Thymus (tissue), 11 donors: ENCODE measurements around the gene DBH. TPM values are rescaled to one million over a fixed set of nuclear protein-coding genes. Genes with fewer than 3 reads are reported as not detected.
"Not testable (repeated sequence)": the region's sequence is repeated elsewhere in the genome, so short reads cannot be mapped to it uniquely, and the experiment has no call there.

Experiments
- DNase-seq, 9 donors: peaks; one replicate each; pipeline ENCODE4 v3.0.0-alpha.2; 2013; ENCODE audit warnings: low spot score in 9 of 9, low read depth in 6 of 9, missing footprints in 1 of 9
- H3K27ac ChIP-seq, 2 donors: one replicate each; pipeline ENCODE4 v1.5.1; 2013; ENCODE audit warnings: control low read depth in 1 of 2, low read depth in 1 of 2, low read length in 1 of 2, mild to moderate bottlenecking in 1 of 2, moderate library complexity in 1 of 2
- H3K27me3 ChIP-seq, 2 donors: one replicate each; pipeline ENCODE4 v1.5.1; 2013; ENCODE audit warnings: low read length in 1 of 2; ENCODE audit not compliant: control insufficient read depth in 2 of 2, insufficient read depth in 1 of 2
- H3K36me3 ChIP-seq, 2 donors: one replicate each; pipeline ENCODE4 v1.5.1; 2013; ENCODE audit warnings: low read length in 1 of 2, mild to moderate bottlenecking in 1 of 2, moderate library complexity in 1 of 2; ENCODE audit not compliant: control insufficient read depth in 2 of 2, insufficient read depth in 2 of 2
- H3K4me1 ChIP-seq, 2 donors: one replicate each; pipeline ENCODE4 v1.5.1; 2013; ENCODE audit warnings: low read length in 2 of 2; ENCODE audit not compliant: control insufficient read depth in 2 of 2, insufficient read depth in 2 of 2
- H3K4me3 ChIP-seq, 2 donors: one replicate each; pipeline ENCODE4 v1.5.1; 2013; ENCODE audit warnings: low read length in 2 of 2, control low read depth in 1 of 2, mild to moderate bottlenecking in 1 of 2
- H3K9me3 ChIP-seq, 2 donors: one replicate each; pipeline ENCODE4 v1.5.1; 2013; ENCODE audit warnings: low read length in 1 of 2, mild to moderate bottlenecking in 1 of 2; ENCODE audit not compliant: control insufficient read depth in 2 of 2, insufficient read depth in 1 of 2
- WGBS: extraction: QIAGEN DNeasy Blood & Tissue Kit; methylation state at CpG from one replicate; pipeline ENCODE4 v1.1.7; 2013; 5-methylcytosine and 5-hydroxymethylcytosine counted together
- polyA plus RNA-seq: library from polyadenylated mRNA; stranded (reverse); fragments of 200-250 nt; gene quantifications from one replicate; pipeline ENCODE4 v1.2.3, GENCODE V29; 2013
- total RNA-seq: library from RNA; stranded (reverse); fragments of 120-200 nt; gene quantifications from one replicate; pipeline ENCODE4 v1.2.4, GENCODE V29; 2013
- donor health status: healthy.

The DBH gene
- total and polyA plus RNA-seq, 2 donors, result 0.25 to 0.28 TPM

DNA sequence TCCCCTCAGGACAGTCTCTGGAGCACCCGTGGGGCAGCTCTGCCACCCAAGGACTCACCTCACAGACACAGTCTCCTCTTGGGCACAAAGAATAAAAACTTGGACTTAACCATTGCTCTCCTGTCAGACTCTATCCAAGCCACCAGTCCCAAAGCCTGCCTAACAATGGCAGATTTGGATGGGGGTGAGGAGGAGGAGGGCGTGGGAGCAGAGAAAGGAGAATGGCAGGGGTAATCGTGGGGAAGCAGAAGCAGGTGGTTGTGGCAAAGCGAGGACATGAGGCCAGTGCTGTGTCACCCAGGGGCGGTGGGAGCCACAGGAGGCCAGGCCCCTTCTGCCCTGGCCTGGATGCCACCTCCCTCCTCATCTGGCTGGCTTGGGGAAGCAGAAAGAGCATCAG, 21.5 kb upstream of the DBH start:
- no peak for DNase-seq
- Histone ChIP-seq H3K27ac (no peak overlapping the region), H3K4me1 (peaks cover 2 to 5% of the 10 kb centered on the region in 2 donors), H3K4me3 (no peak overlapping the region), H3K9me3 (no peaks in the 10 kb centered on the region), H3K36me3 (no peaks in the 10 kb centered on the region), H3K27me3 (peaks cover 22 to 84% of the 10 kb centered on the region in 2 donors)
- WGBS, result 59% methylated on average over 5 of the region's 5 CpGs

GRCh38 chr9:133615186-133615585, 21.0 kb upstream of the DBH start:
- Histone ChIP-seq H3K36me3 (no peaks in the 10 kb centered on the region), H3K4me3 (no peak overlapping the region)
- no peak for DNase-seq

DNA sequence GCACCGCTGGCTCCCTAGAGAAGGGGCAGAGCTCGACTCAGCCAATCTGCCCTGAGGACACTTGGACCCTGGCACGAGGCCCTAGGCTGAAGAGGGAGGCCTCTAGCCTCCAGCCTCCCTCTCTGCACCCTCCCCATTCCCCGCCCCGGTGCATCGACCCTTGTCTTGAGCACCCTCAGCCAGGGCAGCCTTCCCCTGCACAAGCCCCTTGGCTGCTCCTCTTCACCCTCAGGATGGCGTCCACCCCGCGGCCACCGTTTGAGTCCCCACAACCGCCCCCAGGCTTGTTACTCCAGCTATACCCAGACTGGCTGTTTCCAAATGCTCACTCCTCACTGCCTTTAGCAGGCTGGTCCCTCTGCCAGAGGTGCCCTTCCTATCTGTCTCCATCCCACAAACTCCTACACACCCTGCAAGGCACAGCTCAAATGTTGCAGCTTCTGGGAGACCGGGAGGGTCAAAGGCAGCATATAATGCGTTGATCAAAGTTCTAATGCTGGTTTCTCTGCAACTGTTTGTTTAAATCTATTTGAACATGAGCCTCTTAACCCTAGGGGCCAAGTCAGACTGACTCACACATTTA, 20.5 kb upstream of the DBH start:
- Histone ChIP-seq H3K9me3 (no peaks in the 10 kb centered on the region), H3K4me1 (peaks cover 7 to 13% of the 10 kb centered on the region in 2 donors), H3K27ac (no peak overlapping the region), H3K27me3 (peaks cover 15 to 74% of the 10 kb centered on the region in 2 donors), H3K36me3 (no peaks in the 10 kb centered on the region), H3K4me3 (no peak overlapping the region)
- WGBS, result 90% methylated on average over 13 of the region's 13 CpGs
- no peak for DNase-seq

More at GRCh38 chr9:133615186-133615585, 21.0 kb upstream of the DBH start:
- 54% methylated on average over 16 of the region's 16 CpGs for WGBS
- Histone ChIP-seq H3K27me3 (peaks cover 18 to 79% of the 10 kb centered on the region in 2 donors), H3K4me1 (peaks cover 6 to 10% of the 10 kb centered on the region in 2 donors), H3K9me3 (no peaks in the 10 kb centered on the region), H3K27ac (no peak overlapping the region)

DNA sequence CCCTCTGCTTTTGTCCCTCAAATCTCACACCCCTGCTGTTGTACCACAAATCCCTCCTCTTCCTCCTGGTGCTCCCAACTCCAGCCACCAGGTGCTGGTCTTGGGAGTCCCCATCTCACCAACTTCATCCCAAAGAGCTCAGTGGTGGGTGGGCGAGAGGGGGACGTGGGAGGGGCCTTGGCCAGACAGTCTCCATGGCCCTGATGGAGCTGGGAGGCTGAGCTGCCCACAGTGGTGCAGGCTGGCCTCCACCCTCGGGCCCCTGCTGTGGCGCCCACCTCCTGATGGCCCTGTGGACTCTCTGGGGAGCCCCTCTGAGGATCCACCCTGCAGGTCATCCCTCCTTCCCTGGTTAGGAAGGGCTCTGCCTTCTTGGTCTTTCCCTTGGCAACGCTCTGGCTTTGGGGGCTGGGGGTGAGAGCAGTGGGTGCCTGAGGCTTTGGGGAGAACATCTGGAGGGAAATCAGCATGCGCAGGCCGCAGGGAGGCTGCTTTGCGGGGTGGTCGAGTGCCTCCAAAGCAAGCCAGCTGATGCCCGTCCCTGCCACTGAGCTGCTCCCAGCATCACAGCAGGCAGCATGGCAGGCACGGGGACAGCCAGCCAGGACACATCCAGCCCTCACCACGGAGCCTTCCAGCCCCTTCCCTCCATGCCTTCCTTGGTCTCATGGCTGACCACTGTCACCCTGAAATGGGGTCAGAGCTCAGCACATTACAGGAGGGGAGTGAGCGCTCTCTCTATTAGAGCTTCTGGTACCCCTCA, 19.3 kb upstream of the DBH start:
- no peak overlapping the region for H3K4me3 ChIP-seq
- peaks cover 10 to 63% of the 10 kb centered on the region in 2 donors for H3K27me3 ChIP-seq
- no peaks in the 10 kb centered on the region for H3K36me3 ChIP-seq
- no peak for DNase-seq
- H3K9me3 ChIP-seq, result no peaks in the 10 kb centered on the region
- WGBS, result 91% methylated on average over 13 of the region's 13 CpGs
- no peak overlapping the region for H3K27ac ChIP-seq
- H3K4me1 ChIP-seq, result peaks cover 9 to 17% of the 10 kb centered on the region in 2 donors

DNA sequence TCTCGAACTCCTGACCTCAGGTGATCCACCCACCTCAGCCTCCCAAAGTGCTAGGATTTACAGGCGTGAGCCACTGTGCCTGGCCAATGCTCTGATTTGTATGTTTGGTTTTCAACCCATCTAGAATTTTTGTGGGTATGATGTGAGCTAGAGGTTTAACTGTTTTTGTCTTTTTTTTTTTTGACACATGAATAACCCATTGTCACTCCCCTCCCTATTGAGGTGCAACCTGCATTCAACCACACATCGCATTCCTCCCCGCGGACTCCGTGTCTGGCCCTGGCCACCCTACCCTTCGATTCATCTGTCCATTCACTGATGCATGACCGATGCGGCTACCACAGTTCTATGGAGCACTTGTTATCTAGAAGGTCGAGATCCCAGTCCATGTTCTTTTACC, 17.4 kb upstream of the DBH start:
- 92% methylated on average over 10 of the region's 10 CpGs for WGBS
- no peak overlapping the region for H3K4me3 ChIP-seq
- no peaks in the 10 kb centered on the region for H3K36me3 ChIP-seq
- DNase-seq, result no peak
- peaks cover 2 to 48% of the 10 kb centered on the region in 2 donors for H3K27me3 ChIP-seq
- peaks cover 9 to 21% of the 10 kb centered on the region in 2 donors for H3K4me1 ChIP-seq
- H3K9me3 ChIP-seq, result no peaks in the 10 kb centered on the region
- no peak overlapping the region for H3K27ac ChIP-seq

DNA sequence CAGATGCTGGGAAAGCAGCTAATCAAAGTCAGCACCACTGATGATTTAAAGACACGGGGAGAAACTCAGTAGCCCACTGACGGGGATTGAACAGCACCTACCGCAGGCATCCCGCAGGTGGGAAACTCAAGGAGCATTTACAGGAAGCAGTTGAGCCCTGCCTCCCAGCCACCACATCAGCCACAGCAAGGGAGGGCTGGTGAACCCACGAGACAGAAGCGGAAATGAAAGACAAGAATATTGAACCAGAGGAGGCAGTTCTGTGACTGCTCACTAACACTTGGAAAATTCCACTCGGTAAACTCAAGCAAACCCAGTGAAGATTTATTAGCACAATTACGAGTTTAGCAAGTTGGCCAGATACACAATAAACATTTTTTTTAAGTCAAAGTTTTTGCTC, 16.4 kb upstream of the DBH start:
- no peak overlapping the region for H3K27ac ChIP-seq
- H3K4me1 ChIP-seq, result peaks cover 9 to 21% of the 10 kb centered on the region in 2 donors
- H3K27me3 ChIP-seq, result peaks cover 2 to 38% of the 10 kb centered on the region in 2 donors
- DNase-seq, result peak in 7 of 9 donors; percentile 44 to 88 (median 66)
- no peaks in the 10 kb centered on the region for H3K36me3 ChIP-seq
- no peaks in the 10 kb centered on the region for H3K9me3 ChIP-seq
- H3K4me3 ChIP-seq, result no peak overlapping the region
- 1% methylated on average over 8 of the region's 8 CpGs for WGBS

DNA sequence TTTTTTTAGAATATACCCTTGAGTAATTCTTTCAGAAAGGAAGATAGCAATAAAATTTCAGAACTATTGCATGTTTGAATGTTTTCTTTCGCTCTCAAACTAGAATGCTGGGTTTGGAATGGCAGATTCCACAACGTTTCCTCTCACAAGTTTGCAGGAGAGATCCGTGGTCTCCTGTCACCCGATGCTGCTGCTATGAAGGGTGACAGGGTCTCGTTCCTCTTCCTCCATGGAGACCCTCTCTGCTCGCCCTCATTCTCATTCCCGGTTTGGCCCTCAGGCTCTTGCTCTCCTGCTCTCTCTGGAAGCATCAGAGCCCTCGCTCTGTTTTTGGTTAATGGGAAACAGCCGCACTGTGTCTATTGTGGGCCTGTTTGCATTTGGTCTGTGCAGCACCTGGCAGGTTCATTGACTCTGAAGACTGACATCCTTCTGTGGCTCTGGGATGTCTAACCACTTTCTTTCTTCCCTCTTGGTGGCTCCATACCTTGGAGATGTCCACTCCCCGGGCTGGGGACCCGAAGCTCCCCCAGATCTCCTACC, 14.4 kb upstream of the DBH start:
- Histone ChIP-seq H3K4me3 (no peak overlapping the region), H3K9me3 (peaks cover 1 to 6% of the 10 kb centered on the region in 2 donors), H3K4me1 (peaks cover 9 to 21% of the 10 kb centered on the region in 2 donors), H3K36me3 (no peaks in the 10 kb centered on the region), H3K27me3 (peaks cover 0 to 18% of the 10 kb centered on the region in 2 donors), H3K27ac (no peak overlapping the region)
- no peak for DNase-seq
- 86% methylated on average over 11 of the region's 11 CpGs for WGBS

- Histone ChIP-seq H3K27ac (no peak overlapping the region), H3K4me3 (no peak overlapping the region), H3K4me1 (peaks cover 9 to 21% of the 10 kb centered on the region in 2 donors), H3K9me3 (peaks cover 1 to 6% of the 10 kb centered on the region in 2 donors), H3K36me3 (no peaks in the 10 kb centered on the region), H3K27me3 (peaks cover 0 to 12% of the 10 kb centered on the region in 2 donors)
- DNase-seq, result no peak
- WGBS, result 78% methylated on average over 5 of the region's 5 CpGs
Measured at GRCh38 chr9:133622555-133622954, 13.6 kb upstream of the DBH start.

GRCh38 chr9:133626008-133626407, 10.2 kb upstream of the DBH start:
- H3K9me3 ChIP-seq, H3K4me3 ChIP-seq, H3K27ac ChIP-seq, H3K4me1 ChIP-seq, H3K36me3 ChIP-seq, DNase-seq, H3K27me3 ChIP-seq: not testable (repeated sequence)
